Endothelial cell of umbilical vein (primary cell): Measurements from ENCODE around the gene TP53AIP1. TPM values are rescaled to one million over a fixed set of nuclear protein-coding genes. Genes with fewer than 3 reads are reported as not detected.

Source experiments
- BruUV-seq: library from RNA; stranded (reverse); fragments of 400-500 nt; replicated peaks from 2 replicates; lab custom pipeline; 2021; lab: Mats Ljungman, UMichigan
- CTCF ChIA-PET: fragments of 300-600, 350-600 bp; sonication (Branson Sonifier 250); formaldehyde crosslinking; loops from one replicate; lab custom pipeline; 2021; ENCODE audit warnings: antibody characterized with exemption, inconsistent platforms; lab: Charles Lee
- POLR2A ChIA-PET: fragments of 300-600, 350-600 bp; sonication (Branson Sonifier 250); formaldehyde crosslinking; loops from one replicate; lab custom pipeline; 2021; ENCODE audit warnings: antibody characterized with exemption, inconsistent platforms; lab: Charles Lee
- DNase-seq: peaks from one replicate; pipeline ENCODE4 v3.0.0-alpha.2; 2011; ENCODE audit warnings: low read depth, low spot score
- FAIRE-seq: peaks from 2 replicates; lab custom pipeline; 2011; peaks lifted over from hg19 to GRCh38; lab: Jason Lieb, UNC
- H2AFZ ChIP-seq: 2 replicates; pipeline ENCODE4 v1.6.0; 2012; ENCODE audit warnings: low read depth, low read length, control low read depth, inconsistent platforms
- H3K27ac ChIP-seq: 2 replicates; pipeline ENCODE4 v1.5.1; 2011; ENCODE audit warnings: low read depth, mild to moderate bottlenecking, control low read depth, low read length, moderate library complexity; ENCODE audit not compliant: insufficient read depth
- H3K27me3 ChIP-seq, 2 experiments: 2 replicates each; pipeline versions ENCODE4 v1.6.0 to v1.6.1; 2011; ENCODE audit warnings: low read length in 2 of 2, mixed read lengths in 1 of 2; ENCODE audit not compliant: control insufficient read depth in 2 of 2, insufficient read depth in 2 of 2
- H3K36me3 ChIP-seq, 2 experiments: 2 replicates in 1 of 2; 3 replicates in 1 of 2; pipeline ENCODE4 v1.5.1; 2011; ENCODE audit warnings: low read length in 2 of 2, mild to moderate bottlenecking in 1 of 2, moderate library complexity in 1 of 2; ENCODE audit not compliant: control insufficient read depth in 2 of 2, insufficient read depth in 2 of 2; ENCODE audit errors: extremely low read depth in 1 of 2
- H3K4me1 ChIP-seq: 3 replicates; pipeline ENCODE4 v1.5.1; 2011; ENCODE audit warnings: mild to moderate bottlenecking, low read length; ENCODE audit not compliant: control insufficient read depth, insufficient read depth; ENCODE audit errors: extremely low read depth
- H3K4me2 ChIP-seq: 2 replicates; pipeline ENCODE4 v1.6.1; 2011; ENCODE audit warnings: low read length, control low read depth, mixed read lengths; ENCODE audit not compliant: insufficient read depth
- H3K4me3 ChIP-seq, 3 experiments: fragments of 200-600 bp in 1 of 3; sonication (generic), shearing (Covaris generic) in 1 of 3; replicated peaks in 1 of 3; 2 replicates each; pipeline ENCODE4 v1.5.1; 2011 to 2016; ENCODE audit warnings: control low read depth in 3 of 3, low read length in 3 of 3, mild to moderate bottlenecking in 2 of 3, inconsistent platforms in 1 of 3, low read depth in 1 of 3, moderate library complexity in 1 of 3; ENCODE audit not compliant: insufficient read depth in 1 of 3
- H3K79me2 ChIP-seq: 2 replicates; pipeline ENCODE4 v1.6.0; 2012; ENCODE audit warnings: low read length, inconsistent platforms; ENCODE audit not compliant: control insufficient read depth, insufficient read depth
- H3K9ac ChIP-seq: replicated peaks from 2 replicates; pipeline ENCODE3; 2011; ENCODE audit warnings: low read length, control low read depth; ENCODE audit not compliant: insufficient read depth; ENCODE audit errors: extremely low read depth
- H3K9me1 ChIP-seq: replicated peaks from 3 replicates; pipeline ENCODE4 v1.6.0; 2011; ENCODE audit warnings: mild to moderate bottlenecking, low read length; ENCODE audit not compliant: control insufficient read depth, insufficient read depth; ENCODE audit errors: extremely low read depth
- H3K9me3 ChIP-seq: replicated peaks from 2 replicates; pipeline ENCODE4 v1.5.1; 2012; ENCODE audit warnings: low read length, inconsistent platforms; ENCODE audit not compliant: control insufficient read depth, insufficient read depth
- H4K20me1 ChIP-seq: replicated peaks from 2 replicates; pipeline ENCODE3; 2011; ENCODE audit warnings: mild to moderate bottlenecking, low read length; ENCODE audit not compliant: control insufficient read depth, insufficient read depth; ENCODE audit errors: extremely low read depth
- EZH2 ChIP-seq: IDR thresholded peaks from 2 replicates; pipeline ENCODE4 v1.6.1; 2012; ENCODE audit warnings: borderline replicate concordance, low read depth, mild to moderate bottlenecking, moderate library complexity, low read length, inconsistent platforms; ENCODE audit not compliant: severe bottlenecking
- FOS ChIP-seq: IDR thresholded peaks from 2 replicates; pipeline ENCODE4 v1.6.1; 2011; ENCODE audit warnings: mild to moderate bottlenecking, low read length, moderate library complexity, borderline replicate concordance; ENCODE audit not compliant: insufficient read depth
- GATA2 ChIP-seq: IDR thresholded peaks from 2 replicates; pipeline ENCODE4 v1.7.0; 2011; ENCODE audit warnings: low read depth, mild to moderate bottlenecking, moderate library complexity, mixed read lengths, low read length; ENCODE audit not compliant: insufficient read length, insufficient read depth
- JUN ChIP-seq: IDR thresholded peaks from 2 replicates; pipeline ENCODE4 v1.6.1; 2011; ENCODE audit warnings: borderline replicate concordance, low read depth; ENCODE audit not compliant: insufficient read length, insufficient read depth
- MYC ChIP-seq: IDR thresholded peaks from one replicate; pipeline ENCODE4 v1.6.1; 2011; ENCODE audit warnings: mild to moderate bottlenecking, low read depth, low read length
- POLR2A ChIP-seq: IDR thresholded peaks from 2 replicates; pipeline ENCODE4 v1.6.1; 2012; ENCODE audit warnings: low read depth, mild to moderate bottlenecking, control low read depth, low read length
- POLR2AphosphoS5 ChIP-seq: IDR thresholded peaks from 2 replicates; pipeline ENCODE4 v1.6.1; 2012; ENCODE audit warnings: low read depth, mild to moderate bottlenecking, control low read depth, low read length, moderate library complexity; ENCODE audit not compliant: insufficient read depth
- dilution Hi-C: fragments of 300-500 bp; cut with MboI; formaldehyde crosslinking; loops from one replicate; pipeline ENCODE4 v1.15.0; 2019; ENCODE audit warnings: low sequenced_read_pairs; ENCODE audit not compliant: extremely low pct_ligation_motif_present
- intact Hi-C: fragments of 100-400 bp; cut with micrococcal nuclease; formaldehyde crosslinking; loops from one replicate; pipeline ENCODE4 v1.10.0; 2022
- polyA plus RNA-seq, 4 experiments: library from polyadenylated mRNA; depleted of rRNA in 3 of 4; stranded (reverse) in 3 of 4; unstranded in 1 of 4; fragments of >200 nt; gene quantifications; 2 replicates each; pipeline versions ENCODE4 v1.2.1 to v1.2.3, GENCODE V29; 2011 to 2012; ENCODE audit warnings: missing spikeins in 1 of 4
- total RNA-seq: library from RNA; stranded (reverse); gene quantifications from 2 replicates; pipeline ENCODE4 v1.2.3, GENCODE V29; 2021
- TF ChIP-seq, protein P1 (sequence below), 2 donors: IDR thresholded peaks; 1 replicate in 1 of 2; 2 replicates in 1 of 2; pipeline ENCODE4 v1.5.1; 2011; ENCODE audit warnings: low read length in 2 of 2, mild to moderate bottlenecking in 2 of 2, moderate library complexity in 2 of 2, control low read depth in 1 of 2, inconsistent platforms in 1 of 2, low read depth in 1 of 2; ENCODE audit not compliant: insufficient read depth in 1 of 2; ENCODE audit errors: extremely low read depth in 1 of 2
- TF ChIP-seq, protein P2 (sequence below): IDR thresholded peaks from 2 replicates; pipeline ENCODE4 v1.6.1; 2011; ENCODE audit not compliant: insufficient read depth, insufficient read length

TP53AIP1 gene
- total and polyA plus RNA-seq, 2 donors (not counting 3 experiments of a cell fraction or from before 2014, with no cell fraction given), result not detected

DNA sequence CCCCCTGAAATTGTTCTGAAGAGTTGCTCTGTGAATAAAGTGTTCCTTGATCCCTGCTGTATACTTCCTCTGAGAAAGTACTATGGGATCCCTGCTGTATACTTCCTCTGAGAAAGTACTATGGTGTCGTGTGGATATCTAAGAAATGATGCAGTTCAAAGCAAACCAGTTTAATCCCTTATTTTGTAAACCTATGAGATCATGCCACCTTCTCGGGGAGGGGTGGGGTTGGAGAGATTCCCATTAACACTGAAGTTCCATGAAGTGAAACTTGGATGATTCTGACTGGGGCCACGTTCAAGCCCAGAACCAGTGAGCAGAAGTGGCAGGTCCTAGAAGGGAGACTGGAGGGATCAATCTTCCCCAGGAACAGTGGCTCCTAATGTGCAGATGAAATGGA is 13.0 kb upstream of the TP53AIP1 start:
- no peaks in the 10 kb centered on the region for H3K79me2 ChIP-seq
- H3K9me1 ChIP-seq, result no peaks in the 10 kb centered on the region
- ChIA-PET CTCF (interaction anchor here (0.8 to 17.4 kb wide), 18 partner anchors 8 to 798 kb away, joined by 3 to 951 read pairs (median 9); partner anchors contain the start of gene KCNJ5), POLR2A (interaction anchor here (0.6 to 1.7 kb wide), 2 partner anchors 11 to 70 kb away, joined by 5 to 6 read pairs; no protein-coding TSS in a partner anchor)
- no peak overlapping the region for H3K4me2 ChIP-seq
- FAIRE-seq (no peak), DNase-seq (no peak)
- dilution Hi-C loops, result no loop called here
- intact Hi-C loops, result loop anchor here (1.0 to 10.0 kb wide), 7 partner anchors 71 to 924 kb away; no protein-coding TSS in a partner anchor
- no peaks in the 10 kb centered on the region for H3K4me1 ChIP-seq
- no peaks in the 10 kb centered on the region for H3K36me3 ChIP-seq
- no TSS peak for BruUV-seq
- H3K27ac ChIP-seq, result no peak overlapping the region
- TF ChIP-seq, protein P1, sequence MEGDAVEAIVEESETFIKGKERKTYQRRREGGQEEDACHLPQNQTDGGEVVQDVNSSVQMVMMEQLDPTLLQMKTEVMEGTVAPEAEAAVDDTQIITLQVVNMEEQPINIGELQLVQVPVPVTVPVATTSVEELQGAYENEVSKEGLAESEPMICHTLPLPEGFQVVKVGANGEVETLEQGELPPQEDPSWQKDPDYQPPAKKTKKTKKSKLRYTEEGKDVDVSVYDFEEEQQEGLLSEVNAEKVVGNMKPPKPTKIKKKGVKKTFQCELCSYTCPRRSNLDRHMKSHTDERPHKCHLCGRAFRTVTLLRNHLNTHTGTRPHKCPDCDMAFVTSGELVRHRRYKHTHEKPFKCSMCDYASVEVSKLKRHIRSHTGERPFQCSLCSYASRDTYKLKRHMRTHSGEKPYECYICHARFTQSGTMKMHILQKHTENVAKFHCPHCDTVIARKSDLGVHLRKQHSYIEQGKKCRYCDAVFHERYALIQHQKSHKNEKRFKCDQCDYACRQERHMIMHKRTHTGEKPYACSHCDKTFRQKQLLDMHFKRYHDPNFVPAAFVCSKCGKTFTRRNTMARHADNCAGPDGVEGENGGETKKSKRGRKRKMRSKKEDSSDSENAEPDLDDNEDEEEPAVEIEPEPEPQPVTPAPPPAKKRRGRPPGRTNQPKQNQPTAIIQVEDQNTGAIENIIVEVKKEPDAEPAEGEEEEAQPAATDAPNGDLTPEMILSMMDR (IDR thresholded peaks at IDR 0.05; ENCODE audit: extremely low read depth in 1 of 2, insufficient read depth in 1 of 2, low read depth in 1 of 2, low read length in 2 of 2), result no peak
- TF ChIP-seq JUN, result no peak
- TF ChIP-seq MYC, result no peak
- no peak for TF ChIP-seq GATA2
- TF ChIP-seq EZH2, result no peak
- no peak for TF ChIP-seq FOS
- no peak for TF ChIP-seq POLR2A
- no peak for TF ChIP-seq POLR2AphosphoS5
- TF ChIP-seq, protein P2, sequence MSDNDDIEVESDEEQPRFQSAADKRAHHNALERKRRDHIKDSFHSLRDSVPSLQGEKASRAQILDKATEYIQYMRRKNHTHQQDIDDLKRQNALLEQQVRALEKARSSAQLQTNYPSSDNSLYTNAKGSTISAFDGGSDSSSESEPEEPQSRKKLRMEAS, result no peak
- peaks cover 12 to 24% of the 10 kb centered on the region in 2 experiments for H3K27me3 ChIP-seq
- H3K9me3 ChIP-seq, result no peaks in the 10 kb centered on the region
- no peak overlapping the region for H3K9ac ChIP-seq
- H4K20me1 ChIP-seq, result no peaks in the 10 kb centered on the region
- no peak overlapping the region for H2AFZ ChIP-seq
- no peak overlapping the region for H3K4me3 ChIP-seq
